Measurements from ENCODE around the gene MMAA.

DNA sequence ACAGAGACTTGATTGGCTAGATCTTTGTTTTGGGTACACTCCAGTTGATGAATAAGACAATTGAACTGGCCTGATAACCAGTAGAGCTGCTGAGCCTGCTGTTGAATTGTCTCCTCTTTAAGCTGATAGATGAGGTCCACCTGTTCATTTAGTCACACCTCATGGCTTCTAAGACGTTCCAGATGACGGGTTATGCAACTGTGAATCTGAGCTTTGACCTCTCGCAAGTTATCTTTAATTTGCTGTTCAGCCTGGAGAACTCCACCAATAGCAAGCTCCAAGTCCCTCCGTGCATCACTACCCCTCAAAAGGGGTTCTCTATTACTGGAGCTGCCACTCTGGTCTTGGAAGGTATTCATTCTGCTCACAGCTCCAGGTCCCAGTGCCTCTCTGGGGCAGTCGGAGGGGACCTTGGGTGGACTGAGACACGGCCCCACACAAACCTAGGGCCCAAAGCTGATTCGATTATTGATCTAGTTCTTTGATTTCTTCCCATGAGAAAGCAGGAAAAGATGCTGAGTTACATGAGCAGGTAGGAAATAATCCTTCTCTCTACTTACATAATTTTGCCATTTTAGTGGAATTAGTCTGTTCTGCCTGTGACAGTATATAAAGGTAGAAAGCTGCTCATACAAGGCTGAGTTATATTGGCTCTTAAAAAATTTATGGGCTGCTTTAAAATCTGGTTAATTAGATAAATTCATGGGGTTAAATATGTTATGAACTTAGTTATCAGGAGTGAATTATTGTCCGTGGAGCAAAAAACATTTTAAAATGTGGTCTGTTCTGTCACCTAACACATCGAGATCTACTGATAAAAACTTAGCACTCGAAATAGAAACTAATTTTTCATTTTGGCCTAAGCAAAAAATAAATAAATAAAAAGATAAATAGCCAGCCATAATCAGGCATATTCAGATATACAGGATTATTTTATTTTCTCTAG is 6.8 kb downstream of the MMAA start:
- TF ChIP-seq, protein P1, sequence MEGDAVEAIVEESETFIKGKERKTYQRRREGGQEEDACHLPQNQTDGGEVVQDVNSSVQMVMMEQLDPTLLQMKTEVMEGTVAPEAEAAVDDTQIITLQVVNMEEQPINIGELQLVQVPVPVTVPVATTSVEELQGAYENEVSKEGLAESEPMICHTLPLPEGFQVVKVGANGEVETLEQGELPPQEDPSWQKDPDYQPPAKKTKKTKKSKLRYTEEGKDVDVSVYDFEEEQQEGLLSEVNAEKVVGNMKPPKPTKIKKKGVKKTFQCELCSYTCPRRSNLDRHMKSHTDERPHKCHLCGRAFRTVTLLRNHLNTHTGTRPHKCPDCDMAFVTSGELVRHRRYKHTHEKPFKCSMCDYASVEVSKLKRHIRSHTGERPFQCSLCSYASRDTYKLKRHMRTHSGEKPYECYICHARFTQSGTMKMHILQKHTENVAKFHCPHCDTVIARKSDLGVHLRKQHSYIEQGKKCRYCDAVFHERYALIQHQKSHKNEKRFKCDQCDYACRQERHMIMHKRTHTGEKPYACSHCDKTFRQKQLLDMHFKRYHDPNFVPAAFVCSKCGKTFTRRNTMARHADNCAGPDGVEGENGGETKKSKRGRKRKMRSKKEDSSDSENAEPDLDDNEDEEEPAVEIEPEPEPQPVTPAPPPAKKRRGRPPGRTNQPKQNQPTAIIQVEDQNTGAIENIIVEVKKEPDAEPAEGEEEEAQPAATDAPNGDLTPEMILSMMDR (IDR thresholded peaks at IDR 0.05): no peak
- TF ChIP-seq POLR2A (IDR thresholded peaks at IDR 0.05) (no peak), EP300 (IDR thresholded peaks at IDR 0.05) (no peak), POLR2AphosphoS5 (IDR thresholded peaks at IDR 0.05) (no peak)
